CD14-positive monocyte (primary cell): ENCODE measurements around the gene IVNS1ABP. TPM values are rescaled to one million over a fixed set of nuclear protein-coding genes. Genes with fewer than 3 reads are reported as not detected.
A peak's percentile ranks its signal among the peaks of the same experiment; 100 is the strongest.

Experiments used
- DNase-seq, 3 donors: peaks; one replicate each; pipeline ENCODE4 v3.0.0-alpha.2; 2011 to 2022
- H2AFZ ChIP-seq: 2 replicates; pipeline ENCODE4 v1.6.0; 2012; ENCODE audit warnings: mild to moderate bottlenecking, low read depth, low read length, inconsistent platforms; ENCODE audit not compliant: insufficient read depth, poor library complexity, severe bottlenecking
- H3K27ac ChIP-seq, 2 donors: 1 replicate in 1 of 2; 2 replicates in 1 of 2; pipeline ENCODE4 v1.5.1; 2012 to 2013; ENCODE audit warnings: low read length in 2 of 2, control low read depth in 1 of 2, inconsistent platforms in 1 of 2, low read depth in 1 of 2, mild to moderate bottlenecking in 1 of 2
- H3K27me3 ChIP-seq, 2 donors: one replicate each; pipeline versions ENCODE4 v1.6.0 to v1.6.1; 2011 to 2013; ENCODE audit warnings: low read length in 2 of 2; ENCODE audit not compliant: control insufficient read depth in 2 of 2, insufficient read depth in 2 of 2
- H3K36me3 ChIP-seq, 2 donors: replicated peaks in 1 of 2; 1 replicate in 1 of 2; 2 replicates in 1 of 2; pipeline versions ENCODE4 v1.5.1 to v1.6.1; 2012 to 2013; ENCODE audit warnings: low read length in 2 of 2, control low read depth in 1 of 2, inconsistent platforms in 1 of 2, mild to moderate bottlenecking in 1 of 2; ENCODE audit not compliant: insufficient read depth in 2 of 2, control insufficient read depth in 1 of 2
- H3K4me1 ChIP-seq, 2 donors: 1 replicate in 1 of 2; 2 replicates in 1 of 2; pipeline versions ENCODE4 v1.5.1 to v1.6.1; 2012 to 2013; ENCODE audit warnings: low read length in 2 of 2, control low read depth in 1 of 2, inconsistent platforms in 1 of 2, mild to moderate bottlenecking in 1 of 2, moderate library complexity in 1 of 2; ENCODE audit not compliant: insufficient read depth in 2 of 2, control insufficient read depth in 1 of 2
- H3K4me2 ChIP-seq: replicated peaks from 2 replicates; pipeline ENCODE3; 2012; ENCODE audit warnings: low read length, moderate library complexity, mild to moderate bottlenecking; ENCODE audit not compliant: poor library complexity, severe bottlenecking; ENCODE audit errors: extremely low read depth
- H3K4me3 ChIP-seq, 3 experiments: fragments of 200-600 bp in 1 of 3; sonication (generic) in 1 of 3; replicated peaks in 1 of 3; 1 replicate in 2 of 3; 2 replicates in 1 of 3; pipeline ENCODE4 v1.5.1; 2011 to 2013; ENCODE audit warnings: low read length in 3 of 3, mild to moderate bottlenecking in 3 of 3, control low read depth in 2 of 3, low read depth in 2 of 3, inconsistent platforms in 1 of 3, moderate library complexity in 1 of 3
- H3K79me2 ChIP-seq: 2 replicates; pipeline ENCODE4 v1.6.0; 2012; ENCODE audit warnings: mild to moderate bottlenecking, control low read depth, inconsistent platforms, low read length, moderate library complexity; ENCODE audit not compliant: insufficient read depth
- H3K9ac ChIP-seq: 2 replicates; pipeline ENCODE4 v1.6.0; 2017; ENCODE audit warnings: low read length, mild to moderate bottlenecking; ENCODE audit not compliant: insufficient read depth, poor library complexity, severe bottlenecking
- H3K9me3 ChIP-seq, 2 donors: replicated peaks in 1 of 2; 1 replicate in 1 of 2; 2 replicates in 1 of 2; pipeline versions ENCODE4 v1.5.1 to v1.6.1; 2012 to 2013; ENCODE audit warnings: low read length in 2 of 2, control low read depth in 1 of 2; ENCODE audit not compliant: control insufficient read depth in 1 of 2, insufficient read depth in 1 of 2
- H4K20me1 ChIP-seq: 2 replicates; pipeline ENCODE4 v1.6.0; 2012; ENCODE audit warnings: mild to moderate bottlenecking, low read length, control low read depth, moderate library complexity; ENCODE audit not compliant: insufficient read depth
- H3K27ac Mint-ChIP-seq, 7 donors: one replicate each; pipeline ENCODE4 v1.8.0; 2020; ENCODE audit warnings: mild to moderate bottlenecking in 7 of 7, mixed read lengths in 7 of 7, moderate library complexity in 6 of 7, inconsistent platforms in 2 of 7
- H3K27me3 Mint-ChIP-seq, 3 donors: one replicate each; pipeline ENCODE4 v1.8.0; 2021 to 2022; ENCODE audit warnings: low read depth in 3 of 3, mild to moderate bottlenecking in 3 of 3, mixed read lengths in 3 of 3, moderate library complexity in 3 of 3, inconsistent platforms in 1 of 3
- H3K36me3 Mint-ChIP-seq, 2 donors: one replicate each; pipeline ENCODE4 v1.8.0; 2020; ENCODE audit warnings: mixed read lengths in 2 of 2, inconsistent platforms in 1 of 2, mild to moderate bottlenecking in 1 of 2
- H3K4me1 Mint-ChIP-seq: one replicate; pipeline ENCODE4 v1.8.0; 2020; ENCODE audit warnings: mild to moderate bottlenecking, mixed read lengths
- H3K4me3 Mint-ChIP-seq, 2 donors: one replicate each; pipeline ENCODE4 v1.8.0; 2020; ENCODE audit warnings: mild to moderate bottlenecking in 2 of 2, mixed read lengths in 2 of 2, moderate library complexity in 1 of 2
- H3K9me3 Mint-ChIP-seq, 7 donors: one replicate each; pipeline ENCODE4 v1.8.0; 2020 to 2022; ENCODE audit warnings: mixed read lengths in 7 of 7, mild to moderate bottlenecking in 6 of 7, moderate library complexity in 6 of 7, inconsistent platforms in 2 of 7
- WGBS: methylation state at CpG from one replicate; pipeline ENCODE4 v1.1.5; 2013; ENCODE audit warnings: missing lambda C conversion rate; ENCODE audit not compliant: insufficient coverage; 5-methylcytosine and 5-hydroxymethylcytosine counted together
- intact Hi-C, 2 donors: fragments of 100-400 bp; cut with micrococcal nuclease; formaldehyde crosslinking; loops; one replicate each; pipeline versions ENCODE4 v1.15.0 to v1.15.1; 2023
- polyA plus RNA-seq, 3 donors: library from polyadenylated mRNA; depleted of rRNA in 1 of 3; unstranded in 2 of 3; stranded (reverse) in 1 of 3; fragments of 300-500 nt in 2 of 3; fragments of >200 nt in 1 of 3; fragmentation: Illumina TruSeq in 2 of 3; gene quantifications; 1 replicate in 2 of 3; 2 replicates in 1 of 3; pipeline ENCODE4 v1.2.3, GENCODE V29; 2012 to 2021
- TF ChIP-seq, protein P1 (sequence below): fragments of 200-600 bp; IDR thresholded peaks from one replicate; pipeline ENCODE4 v1.8.0; 2022; ENCODE audit warnings: antibody characterized with exemption, mild to moderate bottlenecking

The IVNS1ABP gene
- polyA plus RNA-seq, 3 donors, result 50.9 to 97.7 (median 69.2) TPM

- intact Hi-C loops, result no loop called here
- peaks cover 0 to 1% (median 0%) of the 10 kb centered on the region in 7 donors for H3K9me3 Mint-ChIP-seq
- no peak overlapping the region for H2AFZ ChIP-seq
- H3K27ac ChIP-seq, result no peak overlapping the region
- no peaks in the 10 kb centered on the region for H3K9me3 ChIP-seq
- TF ChIP-seq, protein P1, sequence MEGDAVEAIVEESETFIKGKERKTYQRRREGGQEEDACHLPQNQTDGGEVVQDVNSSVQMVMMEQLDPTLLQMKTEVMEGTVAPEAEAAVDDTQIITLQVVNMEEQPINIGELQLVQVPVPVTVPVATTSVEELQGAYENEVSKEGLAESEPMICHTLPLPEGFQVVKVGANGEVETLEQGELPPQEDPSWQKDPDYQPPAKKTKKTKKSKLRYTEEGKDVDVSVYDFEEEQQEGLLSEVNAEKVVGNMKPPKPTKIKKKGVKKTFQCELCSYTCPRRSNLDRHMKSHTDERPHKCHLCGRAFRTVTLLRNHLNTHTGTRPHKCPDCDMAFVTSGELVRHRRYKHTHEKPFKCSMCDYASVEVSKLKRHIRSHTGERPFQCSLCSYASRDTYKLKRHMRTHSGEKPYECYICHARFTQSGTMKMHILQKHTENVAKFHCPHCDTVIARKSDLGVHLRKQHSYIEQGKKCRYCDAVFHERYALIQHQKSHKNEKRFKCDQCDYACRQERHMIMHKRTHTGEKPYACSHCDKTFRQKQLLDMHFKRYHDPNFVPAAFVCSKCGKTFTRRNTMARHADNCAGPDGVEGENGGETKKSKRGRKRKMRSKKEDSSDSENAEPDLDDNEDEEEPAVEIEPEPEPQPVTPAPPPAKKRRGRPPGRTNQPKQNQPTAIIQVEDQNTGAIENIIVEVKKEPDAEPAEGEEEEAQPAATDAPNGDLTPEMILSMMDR, result no peak
- H3K27me3 ChIP-seq, result no peaks in the 10 kb centered on the region
- no peaks in the 10 kb centered on the region for H4K20me1 ChIP-seq
- H3K27ac Mint-ChIP-seq, result no peak overlapping the region
- no peak for DNase-seq
- H3K4me3 Mint-ChIP-seq, result no peak overlapping the region
- H3K79me2 ChIP-seq, result no peaks in the 10 kb centered on the region
- no peak overlapping the region for H3K4me2 ChIP-seq
- peaks cover 54% of the 10 kb centered on the region for H3K4me1 Mint-ChIP-seq
- H3K27me3 Mint-ChIP-seq, result peaks cover 0 to 3% (median 0%) of the 10 kb centered on the region in 3 donors
- no peaks in the 10 kb centered on the region for H3K36me3 ChIP-seq
- no peak overlapping the region for H3K9ac ChIP-seq
- peaks cover 45 to 60% of the 10 kb centered on the region in 2 donors for H3K4me1 ChIP-seq
- H3K36me3 Mint-ChIP-seq, result peaks cover 3 to 4% of the 10 kb centered on the region in 2 donors
- no peak overlapping the region for H3K4me3 ChIP-seq
Observed at GRCh38 chr1:185341196-185341781, 24.2 kb upstream of the IVNS1ABP start.

- H3K4me1 Mint-ChIP-seq, result peaks cover 48% of the 10 kb centered on the region
- TF ChIP-seq, protein P1, result no peak
- peak; percentile 68 to 92 (median 87) for DNase-seq
- H3K4me2 ChIP-seq, result peak overlapping the region; percentile 64
- peak overlapping the region in 1 of 3 experiments; percentile 51 for H3K4me3 ChIP-seq
- H3K36me3 ChIP-seq, result no peaks in the 10 kb centered on the region
- H3K4me1 ChIP-seq, result peaks cover 46 to 56% of the 10 kb centered on the region in 2 donors
- no peaks in the 10 kb centered on the region for H3K27me3 ChIP-seq
- peaks cover 3 to 4% of the 10 kb centered on the region in 2 donors for H3K36me3 Mint-ChIP-seq
- H4K20me1 ChIP-seq, result no peaks in the 10 kb centered on the region
- intact Hi-C loops, result loop anchor here in 1 of 2 donors (5.0 kb wide), 1 partner anchor 33 kb away; no protein-coding TSS in a partner anchor
- peak overlapping the region; percentile 75 to 88 for H3K27ac ChIP-seq
- 0% methylated on average over 1 of the region's 8 CpGs for whole genome bisulfite sequencing
- peak overlapping the region; percentile 39 for H3K9ac ChIP-seq
- peak overlapping the region; percentile 90 to 97 (median 95) for H3K27ac Mint-ChIP-seq
- H3K4me3 Mint-ChIP-seq, result peak overlapping the region; percentile 28 to 60
- no peaks in the 10 kb centered on the region for H3K27me3 Mint-ChIP-seq
- no peaks in the 10 kb centered on the region for H3K79me2 ChIP-seq
- H3K9me3 Mint-ChIP-seq, result peaks cover 0 to 3% (median 0%) of the 10 kb centered on the region in 7 donors
- H3K9me3 ChIP-seq, result no peaks in the 10 kb centered on the region
- peak overlapping the region; percentile 51 for H2AFZ ChIP-seq
Observed at GRCh38 chr1:185338719-185339622, 21.9 kb upstream of the IVNS1ABP start.
